GM12878 (cell line): ENCODE measurements around the gene ZNF335. TPM values are rescaled to one million over a fixed set of nuclear protein-coding genes. Genes with fewer than 3 reads are reported as not detected.

ENCODE experiments used
- ATAC-seq: fragments of 200-7000 bp; cut with Tn5 transposase; 3 replicates; pipeline ENCODE4 v1.9.1; 2020; ENCODE audit warnings: mild to moderate bottlenecking, moderate library complexity
- BruUV-seq: library from RNA; stranded (reverse); fragments of 400-500 nt; replicated peaks from 2 replicates; lab custom pipeline; 2021; lab: Mats Ljungman, UMichigan
- CTCF ChIA-PET: fragments of 300-600 bp; sonication (Branson Sonifier 250); formaldehyde crosslinking; extraction: SDS; loops from one replicate; lab custom pipeline; 2021; ENCODE audit warnings: inconsistent platforms; lab: Yijun Ruan, JAX
- POLR2A ChIA-PET: fragments of 350-600 bp; formaldehyde crosslinking; extraction: SDS; loops from one replicate; lab custom pipeline; 2021; ENCODE audit warnings: inconsistent platforms; lab: Charles Lee
- RAD21 ChIA-PET: fragments of 300-600 bp; sonication (Branson Sonifier 250); formaldehyde crosslinking; loops from one replicate; lab custom pipeline; 2023; ENCODE audit warnings: antibody characterized with exemption; ENCODE audit not compliant: unreplicated experiment; lab: Charles Lee
- SMC1A ChIA-PET: fragments of 300-600 bp; sonication (Branson Sonifier 250); formaldehyde crosslinking; loops from one replicate; lab custom pipeline; 2023; ENCODE audit not compliant: unreplicated experiment, uncharacterized antibody; lab: Charles Lee
- DNase-seq: peaks from one replicate; pipeline ENCODE4 v3.0.0-alpha.2; 2011; ENCODE audit warnings: low read depth, low spot score
- FAIRE-seq: peaks from 3 replicates; lab custom pipeline; 2011; peaks lifted over from hg19 to GRCh38; lab: Jason Lieb, UNC
- H2AFZ ChIP-seq: 2 replicates; pipeline ENCODE4 v1.6.0; 2011; ENCODE audit warnings: low read depth, low read length, control low read depth; ENCODE audit not compliant: control insufficient read depth
- H3K27ac ChIP-seq: 2 replicates; pipeline ENCODE4 v1.5.1; 2011; ENCODE audit warnings: control low read depth; ENCODE audit not compliant: control insufficient read depth, insufficient read depth
- H3K27me3 ChIP-seq, 2 experiments: replicated peaks in 1 of 2; 2 replicates each; pipeline versions ENCODE4 v1.6.0 to v1.6.1; 2011; ENCODE audit warnings: low read length in 1 of 2; ENCODE audit not compliant: control insufficient read depth in 2 of 2, insufficient read depth in 2 of 2
- H3K36me3 ChIP-seq, 2 experiments: 2 replicates each; pipeline ENCODE4 v1.5.1; 2011; ENCODE audit warnings: low read length in 1 of 2; ENCODE audit not compliant: control insufficient read depth in 2 of 2, insufficient read depth in 2 of 2
- H3K4me1 ChIP-seq: 2 replicates; pipeline ENCODE4 v1.6.1; 2011; ENCODE audit warnings: mild to moderate bottlenecking, low read length, moderate library complexity, mixed read lengths; ENCODE audit not compliant: control insufficient read depth, insufficient read depth
- H3K4me2 ChIP-seq: 2 replicates; pipeline ENCODE4 v1.6.0; 2011; ENCODE audit warnings: control low read depth; ENCODE audit not compliant: control insufficient read depth, insufficient read depth
- H3K4me3 ChIP-seq: fragments of 200-600 bp; sonication (generic); 2 replicates; pipeline ENCODE4 v1.5.1; 2016
- H3K79me2 ChIP-seq: 2 replicates; pipeline ENCODE4 v1.6.0; 2011; ENCODE audit warnings: low read length; ENCODE audit not compliant: control insufficient read depth, insufficient read depth
- H3K9ac ChIP-seq: 2 replicates; pipeline ENCODE4 v1.8.0; 2011; ENCODE audit warnings: low read length, control low read depth, mixed read lengths; ENCODE audit not compliant: control insufficient read depth, insufficient read depth
- H3K9me3 ChIP-seq: replicated peaks from 3 replicates; pipeline ENCODE4 v1.5.1; 2011; ENCODE audit warnings: mild to moderate bottlenecking, low read length; ENCODE audit not compliant: control insufficient read depth, insufficient read depth
- H4K20me1 ChIP-seq: 2 replicates; pipeline ENCODE4 v1.6.0; 2011; ENCODE audit not compliant: control insufficient read depth, insufficient read depth
- KAT2A ChIP-seq: conservative IDR thresholded peaks from 2 replicates; pipeline ENCODE4 v1.6.1; 2011; ENCODE audit warnings: low read depth, low read length; ENCODE audit not compliant: control insufficient read depth
- WGBS: methylation state at CpG from one replicate; pipeline ENCODE4 v1.1.6; 2016; ENCODE audit warnings: low lambda C conversion rate; ENCODE audit not compliant: insufficient replicate concordance, insufficient coverage; ENCODE audit errors: missing lambda C conversion rate; 5-methylcytosine and 5-hydroxymethylcytosine counted together
- in situ Hi-C: fragments of 300-500 bp; cut with MboI; formaldehyde crosslinking; loops from 9 replicates; pipeline ENCODE4 v1.14.3; 2018; ENCODE audit warnings: mixed read lengths
- intact Hi-C: fragments of 100-400 bp; cut with micrococcal nuclease; formaldehyde crosslinking; loops from one replicate; pipeline ENCODE4 v1.14.2; 2022; ENCODE audit not compliant: unreplicated experiment
- polyA plus RNA-seq, 11 experiments: library from polyadenylated mRNA; depleted of rRNA in 4 of 11; unstranded in 6 of 11; stranded (reverse) in 5 of 11; fragments of >200 nt; fragmentation: Nextera tagmentation in 4 of 11; fragmentation: Illumina TruSeq in 1 of 11; extraction: Ambion mirVana in 4 of 11; extraction: Trizol in 1 of 11; gene quantifications; 1 replicate in 1 of 11; 2 replicates in 10 of 11; pipeline versions ENCODE4 v1.2.1 to v1.2.3, GENCODE V29; 2011 to 2016; ENCODE audit warnings: inconsistent platforms in 2 of 11, missing spikeins in 2 of 11, low read depth in 1 of 11
- total RNA-seq, 4 experiments: library from RNA; depleted of rRNA in 3 of 4; stranded (reverse); fragments of >200 nt in 3 of 4; fragmentation: Illumina TruSeq in 1 of 4; extraction: Trizol in 1 of 4; gene quantifications; 2 replicates each; pipeline versions ENCODE4 v1.2.1 to v1.2.3, GENCODE V29; 2013 to 2021
- TF ChIP-seq, protein P1 (sequence below): fragments of 450-650 bp; IDR thresholded peaks from 2 replicates; pipeline ENCODE4 v1.6.1; 2016; ENCODE audit warnings: mild to moderate bottlenecking

ZNF335 gene
- total and polyA plus RNA-seq, 10 of the 15 experiments (the other 5 are each of a cell fraction or from before 2014, with no cell fraction given), result 0.74 to 30.1 (median 14.5) TPM

GRCh38 chr20:46012921-46013320 is 40.9 kb upstream of the ZNF335 start:
- Histone ChIP-seq H3K27ac (no peak overlapping the region), H3K9ac (no peak overlapping the region), H3K4me2 (no peak overlapping the region), H3K27me3 (peaks cover 11 to 12% of the 10 kb centered on the region in 2 experiments; a peak in 3 of 4 replicates), H3K4me1 (peaks cover 21% of the 10 kb centered on the region), H3K79me2 (no peaks in the 10 kb centered on the region), H4K20me1 (no peaks in the 10 kb centered on the region), H3K36me3 (no peaks in the 10 kb centered on the region), H3K4me3 (no peak overlapping the region), H2AFZ (no peak overlapping the region)
- ChIA-PET SMC1A (interaction anchor here (0.6 to 2.0 kb wide), 8 partner anchors 23 to 473 kb away, joined by 3 to 12 read pairs (median 4); no protein-coding TSS in a partner anchor), POLR2A (no interaction called here), CTCF (interaction anchor here (0.6 to 11.5 kb wide), 25 partner anchors 8 to 803 kb away, joined by 3 to 190 read pairs (median 5); partner anchors contain the start of gene ZSWIM1), RAD21 (interaction anchor here (0.9 to 6.6 kb wide), 6 partner anchors 21 to 79 kb away, joined by 3 to 66 read pairs (median 10); partner anchors contain the start of gene PCIF1)
- FAIRE-seq (no peak), ATAC-seq (no peak), DNase-seq (no peak)
- BruUV-seq, result no TSS peak
- WGBS, result 15% methylated on average over 4 of the region's 10 CpGs
- in situ Hi-C loops, result no loop called here
- intact Hi-C loops, result loop anchor here (5.0 kb wide), 1 partner anchor 41 kb away; the partner anchor contains the start of gene ZNF335
- TF ChIP-seq KAT2A, result no peak
- TF ChIP-seq, protein P1, sequence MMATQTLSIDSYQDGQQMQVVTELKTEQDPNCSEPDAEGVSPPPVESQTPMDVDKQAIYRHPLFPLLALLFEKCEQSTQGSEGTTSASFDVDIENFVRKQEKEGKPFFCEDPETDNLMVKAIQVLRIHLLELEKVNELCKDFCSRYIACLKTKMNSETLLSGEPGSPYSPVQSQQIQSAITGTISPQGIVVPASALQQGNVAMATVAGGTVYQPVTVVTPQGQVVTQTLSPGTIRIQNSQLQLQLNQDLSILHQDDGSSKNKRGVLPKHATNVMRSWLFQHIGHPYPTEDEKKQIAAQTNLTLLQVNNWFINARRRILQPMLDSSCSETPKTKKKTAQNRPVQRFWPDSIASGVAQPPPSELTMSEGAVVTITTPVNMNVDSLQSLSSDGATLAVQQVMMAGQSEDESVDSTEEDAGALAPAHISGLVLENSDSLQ, result no peak
- TF ChIP-seq, all 136 proteins: peak for 0
- H3K9me3 ChIP-seq, result no peaks in the 10 kb centered on the region; the same call in 2 of the 3 replicates
